HG03439 (cell line): ENCODE measurements around the gene BAIAP3.

Source experiments
- ATAC-seq: cut with Tn5 transposase; IDR thresholded peaks from one replicate; pipeline ENCODE4 v1.9.1; 2021; ENCODE audit warnings: mild to moderate bottlenecking, moderate library complexity; ENCODE audit not compliant: unreplicated experiment

BAIAP3 gene

GRCh38 chr16:1344499-1344898 lies 11.1 kb downstream of the BAIAP3 start:
- no peak for ATAC-seq

GRCh38 chr16:1345087-1345486 lies 11.6 kb downstream of the BAIAP3 start:
- ATAC-seq, result no peak

- ATAC-seq, result no peak
Measured at GRCh38 chr16:1345651-1346421, 12.4 kb downstream of the BAIAP3 start.

GRCh38 chr16:1346422-1347285 lies 13.2 kb downstream of the BAIAP3 start:
- ATAC-seq, result no peak

GRCh38 chr16:1347286-1347855 lies 13.9 kb downstream of the BAIAP3 start:
- ATAC-seq, result no peak

- no peak for ATAC-seq
Measured at GRCh38 chr16:1347962-1348361, 14.5 kb downstream of the BAIAP3 start.

GRCh38 chr16:1348441-1348840 lies 15.0 kb downstream of the BAIAP3 start:
- no peak for ATAC-seq

- ATAC-seq, result no peak
Measured at GRCh38 chr16:1348926-1349325, 15.5 kb downstream of the BAIAP3 start.

- no peak for ATAC-seq
Measured at GRCh38 chr16:1349351-1349750, 15.9 kb downstream of the BAIAP3 start.

GRCh38 chr16:1349951-1350350 lies 16.5 kb downstream of the BAIAP3 start:
- no peak for ATAC-seq

GRCh38 chr16:1350691-1351090 lies 17.2 kb downstream of the BAIAP3 start:
- ATAC-seq, result no peak

- peak; percentile 32 for ATAC-seq
Measured at GRCh38 chr16:1351215-1351581, 17.8 kb downstream of the BAIAP3 start.

- ATAC-seq, result peak; percentile 61
Measured at GRCh38 chr16:1351582-1352362, 18.3 kb downstream of the BAIAP3 start, which contains the start of the genes GNPTG and TSR3. Gene GNPTG, plus strand, starts transcription at chr16:1351931. Its CDS starts 35 bp downstream, at chr16:1351966. Gene TSR3, minus strand, starts transcription at chr16:1351878. Its CDS starts 74 bp downstream, at chr16:1351804.

- ATAC-seq, result no peak
Measured at GRCh38 chr16:1354815-1355540, 21.5 kb downstream of the BAIAP3 start.

- no peak for ATAC-seq
Measured at GRCh38 chr16:1355591-1355990, 22.1 kb downstream of the BAIAP3 start.

GRCh38 chr16:1356061-1356900 lies 22.8 kb downstream of the BAIAP3 start:
- ATAC-seq, result no peak

- ATAC-seq, result no peak
Measured at GRCh38 chr16:1357906-1358566, 24.6 kb downstream of the BAIAP3 start.

- no peak for ATAC-seq
Measured at GRCh38 chr16:1361685-1362360, 28.4 kb downstream of the BAIAP3 start.
